Myocyte (in vitro differentiated cells): ENCODE results near the gene PPM1N. TPM values are rescaled to one million over a fixed set of nuclear protein-coding genes. Genes with fewer than 3 reads are reported as not detected.

ENCODE experiments used
- DNase-seq: peaks from one replicate; pipeline ENCODE4 v3.0.0-alpha.2; 2012; ENCODE audit warnings: low read depth
- polyA plus RNA-seq: library from polyadenylated mRNA; unstranded; fragments of >200 nt; gene quantifications from one replicate; pipeline ENCODE4 v1.2.1, GENCODE V29; 2012; ENCODE audit warnings: missing spikeins
- total RNA-seq: library from RNA; depleted of rRNA; stranded (reverse); fragments of >200 nt; gene quantifications from 2 replicates; pipeline ENCODE4 v1.2.3, GENCODE V29; 2014

PPM1N gene
- total RNA-seq = 0.26 and 0.64 TPM in 2 replicates
- 1.5 TPM for polyA plus RNA-seq

GRCh38 chr19:45498411-45499195 is at the start of gene PPM1N:
Gene PPM1N (plus strand): TSS chr19:45498443. CDS start chr19:45498473, 30 bp downstream.
- no peak for DNase-seq

- no peak for DNase-seq
These were observed 49.4 kb upstream of the PPM1N start for GRCh38 chr19:45448887-45449299.

GRCh38 chr19:45450012-45450333 is 48.3 kb upstream of the PPM1N start:
- DNase-seq = no peak

- peak; percentile 47 for DNase-seq
These were observed 47.0 kb upstream of the PPM1N start for GRCh38 chr19:45451131-45451849.

GRCh38 chr19:45451850-45452387 is 46.3 kb upstream of the PPM1N start:
- no peak for DNase-seq

- DNase-seq = peak; percentile 99
These were observed 42.3 kb upstream of the PPM1N start for GRCh38 chr19:45455707-45456499.

GRCh38 chr19:45456500-45456815 is 41.8 kb upstream of the PPM1N start:
- no peak for DNase-seq

- no peak for DNase-seq
These were observed 40.5 kb upstream of the PPM1N start for GRCh38 chr19:45457776-45458175.

GRCh38 chr19:45460807-45461347 is 37.4 kb upstream of the PPM1N start:
- no peak for DNase-seq

GRCh38 chr19:45462174-45462573 is 36.1 kb upstream of the PPM1N start:
- no peak for DNase-seq

- no peak for DNase-seq
These were observed 35.0 kb upstream of the PPM1N start for GRCh38 chr19:45463241-45463640.

GRCh38 chr19:45464274-45464673 is 34.0 kb upstream of the PPM1N start:
- no peak for DNase-seq

GRCh38 chr19:45464852-45465441 is 33.3 kb upstream of the PPM1N start:
- no peak for DNase-seq

- no peak for DNase-seq
These were observed 31.2 kb upstream of the PPM1N start for GRCh38 chr19:45467115-45467455.

- DNase-seq = peak; percentile 96
These were observed 30.6 kb upstream of the PPM1N start, which contains the start of gene FOSB for GRCh38 chr19:45467456-45468158. Gene FOSB (plus strand): TSS chr19:45467996. CDS start chr19:45468587, 591 bp downstream.

GRCh38 chr19:45468159-45468651 is 30.0 kb upstream of the PPM1N start:
- DNase-seq = no peak

- no peak for DNase-seq
These were observed 29.5 kb upstream of the PPM1N start for GRCh38 chr19:45468803-45469131.

- DNase-seq = peak; percentile 97
These were observed 28.9 kb upstream of the PPM1N start for GRCh38 chr19:45469132-45469944.

- no peak for DNase-seq
These were observed 28.1 kb upstream of the PPM1N start for GRCh38 chr19:45469945-45470761.
